SK-N-SH (cell line): ENCODE results near the gene ZNF385C.

Source experiments
- FOSL2 ChIP-seq: IDR thresholded peaks from 2 replicates; pipeline ENCODE4 v1.4.0; 2012; ENCODE audit warnings: low read depth, mild to moderate bottlenecking, moderate library complexity, borderline replicate concordance
- RCOR1 ChIP-seq: fragments of 150-350 bp; IDR thresholded peaks from 2 replicates; pipeline ENCODE4 v1.6.1; 2017; ENCODE audit warnings: antibody characterized with exemption, low read length
- TF ChIP-seq, protein P1 (sequence below): fragments of 200-600 bp; sonication (generic); IDR thresholded peaks from 2 replicates; pipeline ENCODE4 v1.6.1; 2017; ENCODE audit warnings: antibody characterized with exemption, mild to moderate bottlenecking, moderate library complexity
- TF ChIP-seq, protein P2 (sequence below): IDR thresholded peaks from 2 replicates; pipeline ENCODE4 v1.4.0; 2012; ENCODE audit warnings: low read depth, borderline replicate concordance

DNA sequence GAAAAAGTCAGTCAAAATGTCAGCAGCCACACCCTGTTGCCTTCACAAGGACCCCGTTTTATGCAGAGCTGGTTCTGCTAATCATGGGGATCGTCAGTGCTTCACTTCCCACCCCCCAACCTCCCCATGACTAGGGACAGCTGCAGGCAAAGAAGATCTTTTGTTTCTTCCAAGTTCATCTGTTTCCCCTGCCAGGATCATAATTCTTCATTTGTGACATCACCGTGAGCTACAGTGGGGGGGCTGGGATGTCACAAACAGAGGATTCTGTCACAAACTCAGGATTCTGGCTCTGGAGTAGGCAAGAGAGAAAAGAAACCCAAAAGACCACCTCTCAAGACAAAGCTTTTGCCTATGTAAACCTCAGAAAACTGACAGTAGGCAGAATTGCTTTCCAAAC lies 105.7 kb downstream of the ZNF385C start:
- TF ChIP-seq, protein P1, sequence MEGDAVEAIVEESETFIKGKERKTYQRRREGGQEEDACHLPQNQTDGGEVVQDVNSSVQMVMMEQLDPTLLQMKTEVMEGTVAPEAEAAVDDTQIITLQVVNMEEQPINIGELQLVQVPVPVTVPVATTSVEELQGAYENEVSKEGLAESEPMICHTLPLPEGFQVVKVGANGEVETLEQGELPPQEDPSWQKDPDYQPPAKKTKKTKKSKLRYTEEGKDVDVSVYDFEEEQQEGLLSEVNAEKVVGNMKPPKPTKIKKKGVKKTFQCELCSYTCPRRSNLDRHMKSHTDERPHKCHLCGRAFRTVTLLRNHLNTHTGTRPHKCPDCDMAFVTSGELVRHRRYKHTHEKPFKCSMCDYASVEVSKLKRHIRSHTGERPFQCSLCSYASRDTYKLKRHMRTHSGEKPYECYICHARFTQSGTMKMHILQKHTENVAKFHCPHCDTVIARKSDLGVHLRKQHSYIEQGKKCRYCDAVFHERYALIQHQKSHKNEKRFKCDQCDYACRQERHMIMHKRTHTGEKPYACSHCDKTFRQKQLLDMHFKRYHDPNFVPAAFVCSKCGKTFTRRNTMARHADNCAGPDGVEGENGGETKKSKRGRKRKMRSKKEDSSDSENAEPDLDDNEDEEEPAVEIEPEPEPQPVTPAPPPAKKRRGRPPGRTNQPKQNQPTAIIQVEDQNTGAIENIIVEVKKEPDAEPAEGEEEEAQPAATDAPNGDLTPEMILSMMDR, result no peak
- no peak for TF ChIP-seq FOSL2
- TF ChIP-seq, protein P2, sequence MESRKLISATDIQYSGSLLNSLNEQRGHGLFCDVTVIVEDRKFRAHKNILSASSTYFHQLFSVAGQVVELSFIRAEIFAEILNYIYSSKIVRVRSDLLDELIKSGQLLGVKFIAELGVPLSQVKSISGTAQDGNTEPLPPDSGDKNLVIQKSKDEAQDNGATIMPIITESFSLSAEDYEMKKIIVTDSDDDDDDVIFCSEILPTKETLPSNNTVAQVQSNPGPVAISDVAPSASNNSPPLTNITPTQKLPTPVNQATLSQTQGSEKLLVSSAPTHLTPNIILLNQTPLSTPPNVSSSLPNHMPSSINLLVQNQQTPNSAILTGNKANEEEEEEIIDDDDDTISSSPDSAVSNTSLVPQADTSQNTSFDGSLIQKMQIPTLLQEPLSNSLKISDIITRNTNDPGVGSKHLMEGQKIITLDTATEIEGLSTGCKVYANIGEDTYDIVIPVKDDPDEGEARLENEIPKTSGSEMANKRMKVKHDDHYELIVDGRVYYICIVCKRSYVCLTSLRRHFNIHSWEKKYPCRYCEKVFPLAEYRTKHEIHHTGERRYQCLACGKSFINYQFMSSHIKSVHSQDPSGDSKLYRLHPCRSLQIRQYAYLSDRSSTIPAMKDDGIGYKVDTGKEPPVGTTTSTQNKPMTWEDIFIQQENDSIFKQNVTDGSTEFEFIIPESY, result no peak
- no peak for TF ChIP-seq RCOR1
